ENCODE data around the gene TRAPPC12.

DNA sequence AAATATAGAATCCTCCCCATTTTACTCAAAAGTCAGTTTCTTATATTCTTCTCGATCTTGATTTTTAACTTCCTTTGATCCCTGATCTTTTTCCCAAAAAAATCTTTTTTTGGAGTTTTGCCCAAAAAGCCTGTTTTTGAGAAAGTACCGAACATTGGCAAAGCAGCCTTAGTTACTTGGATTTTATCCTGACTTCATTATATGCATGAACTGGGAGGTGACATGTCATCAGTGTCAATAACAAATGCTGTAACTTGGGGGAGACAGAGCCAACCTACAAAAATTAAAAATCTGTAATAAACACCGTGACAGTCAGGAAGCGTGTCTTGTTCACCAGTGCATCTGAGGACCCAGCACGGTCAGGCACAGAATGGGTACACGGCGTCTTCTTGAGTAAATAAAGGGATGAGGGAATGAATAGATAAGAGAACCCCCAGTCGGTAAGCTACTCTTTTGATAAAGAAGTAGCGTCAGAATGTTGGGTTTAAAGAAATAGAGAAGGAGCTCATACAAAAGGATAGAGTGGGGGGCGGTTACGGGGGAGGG is 24.9 kb downstream of the TRAPPC12 start:
- TF ChIP-seq RARB (CRISPR knock-in tag; IDR thresholded peaks at IDR 0.05) (no peak), SNAI2 (CRISPR knock-in tag; IDR thresholded peaks at IDR 0.05) (no peak), ESRRG (CRISPR knock-in tag; IDR thresholded peaks at IDR 0.05) (no peak), ARNTL (CRISPR knock-in tag; IDR thresholded peaks at IDR 0.05; ENCODE audit: borderline replicate concordance, low read depth) (no peak), OSR1 (CRISPR knock-in tag; IDR thresholded peaks at IDR 0.05) (no peak), TOX (CRISPR knock-in tag; IDR thresholded peaks at IDR 0.05; ENCODE audit: borderline replicate concordance) (no peak), ZNF565 (CRISPR knock-in tag; conservative IDR thresholded peaks at IDR 0.05; ENCODE audit: low read depth) (no peak), ZNF70 (CRISPR knock-in tag; IDR thresholded peaks at IDR 0.05) (no peak), BACH2 (CRISPR knock-in tag; IDR thresholded peaks at IDR 0.05; ENCODE audit: borderline replicate concordance) (no peak), CSDC2 (CRISPR knock-in tag; IDR thresholded peaks at IDR 0.05) (no peak)
- TF ChIP-seq, protein P1, sequence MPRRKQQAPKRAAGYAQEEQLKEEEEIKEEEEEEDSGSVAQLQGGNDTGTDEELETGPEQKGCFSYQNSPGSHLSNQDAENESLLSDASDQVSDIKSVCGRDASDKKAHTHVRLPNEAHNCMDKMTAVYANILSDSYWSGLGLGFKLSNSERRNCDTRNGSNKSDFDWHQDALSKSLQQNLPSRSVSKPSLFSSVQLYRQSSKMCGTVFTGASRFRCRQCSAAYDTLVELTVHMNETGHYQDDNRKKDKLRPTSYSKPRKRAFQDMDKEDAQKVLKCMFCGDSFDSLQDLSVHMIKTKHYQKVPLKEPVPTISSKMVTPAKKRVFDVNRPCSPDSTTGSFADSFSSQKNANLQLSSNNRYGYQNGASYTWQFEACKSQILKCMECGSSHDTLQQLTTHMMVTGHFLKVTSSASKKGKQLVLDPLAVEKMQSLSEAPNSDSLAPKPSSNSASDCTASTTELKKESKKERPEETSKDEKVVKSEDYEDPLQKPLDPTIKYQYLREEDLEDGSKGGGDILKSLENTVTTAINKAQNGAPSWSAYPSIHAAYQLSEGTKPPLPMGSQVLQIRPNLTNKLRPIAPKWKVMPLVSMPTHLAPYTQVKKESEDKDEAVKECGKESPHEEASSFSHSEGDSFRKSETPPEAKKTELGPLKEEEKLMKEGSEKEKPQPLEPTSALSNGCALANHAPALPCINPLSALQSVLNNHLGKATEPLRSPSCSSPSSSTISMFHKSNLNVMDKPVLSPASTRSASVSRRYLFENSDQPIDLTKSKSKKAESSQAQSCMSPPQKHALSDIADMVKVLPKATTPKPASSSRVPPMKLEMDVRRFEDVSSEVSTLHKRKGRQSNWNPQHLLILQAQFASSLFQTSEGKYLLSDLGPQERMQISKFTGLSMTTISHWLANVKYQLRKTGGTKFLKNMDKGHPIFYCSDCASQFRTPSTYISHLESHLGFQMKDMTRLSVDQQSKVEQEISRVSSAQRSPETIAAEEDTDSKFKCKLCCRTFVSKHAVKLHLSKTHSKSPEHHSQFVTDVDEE (CRISPR knock-in tag; IDR thresholded peaks at IDR 0.05), result no peak
- TF ChIP-seq, protein P2, sequence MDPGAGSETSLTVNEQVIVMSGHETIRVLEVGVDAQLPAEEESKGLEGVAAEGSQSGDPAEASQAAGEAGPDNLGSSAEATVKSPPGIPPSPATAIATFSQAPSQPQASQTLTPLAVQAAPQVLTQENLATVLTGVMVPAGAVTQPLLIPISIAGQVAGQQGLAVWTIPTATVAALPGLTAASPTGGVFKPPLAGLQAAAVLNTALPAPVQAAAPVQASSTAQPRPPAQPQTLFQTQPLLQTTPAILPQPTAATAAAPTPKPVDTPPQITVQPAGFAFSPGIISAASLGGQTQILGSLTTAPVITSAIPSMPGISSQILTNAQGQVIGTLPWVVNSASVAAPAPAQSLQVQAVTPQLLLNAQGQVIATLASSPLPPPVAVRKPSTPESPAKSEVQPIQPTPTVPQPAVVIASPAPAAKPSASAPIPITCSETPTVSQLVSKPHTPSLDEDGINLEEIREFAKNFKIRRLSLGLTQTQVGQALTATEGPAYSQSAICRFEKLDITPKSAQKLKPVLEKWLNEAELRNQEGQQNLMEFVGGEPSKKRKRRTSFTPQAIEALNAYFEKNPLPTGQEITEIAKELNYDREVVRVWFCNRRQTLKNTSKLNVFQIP (CRISPR knock-in tag; IDR thresholded peaks at IDR 0.05; ENCODE audit: borderline replicate concordance, low read depth), result no peak
- TF ChIP-seq, protein P3, sequence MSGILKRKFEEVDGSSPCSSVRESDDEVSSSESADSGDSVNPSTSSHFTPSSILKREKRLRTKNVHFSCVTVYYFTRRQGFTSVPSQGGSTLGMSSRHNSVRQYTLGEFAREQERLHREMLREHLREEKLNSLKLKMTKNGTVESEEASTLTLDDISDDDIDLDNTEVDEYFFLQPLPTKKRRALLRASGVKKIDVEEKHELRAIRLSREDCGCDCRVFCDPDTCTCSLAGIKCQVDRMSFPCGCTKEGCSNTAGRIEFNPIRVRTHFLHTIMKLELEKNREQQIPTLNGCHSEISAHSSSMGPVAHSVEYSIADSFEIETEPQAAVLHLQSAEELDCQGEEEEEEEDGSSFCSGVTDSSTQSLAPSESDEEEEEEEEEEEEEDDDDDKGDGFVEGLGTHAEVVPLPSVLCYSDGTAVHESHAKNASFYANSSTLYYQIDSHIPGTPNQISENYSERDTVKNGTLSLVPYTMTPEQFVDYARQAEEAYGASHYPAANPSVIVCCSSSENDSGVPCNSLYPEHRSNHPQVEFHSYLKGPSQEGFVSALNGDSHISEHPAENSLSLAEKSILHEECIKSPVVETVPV (CRISPR knock-in tag; IDR thresholded peaks at IDR 0.05), result no peak

Measured in SK-N-SH treated with all-trans-retinoic acid at 6 μM for 48 hours (cell line).